ENCODE measurements around the gene AIFM3. TPM values are rescaled to one million over a fixed set of nuclear protein-coding genes. Genes with fewer than 3 reads are reported as not detected.

The AIFM3 gene
- total and polyA plus RNA-seq, 2 of the 13 experiments (the other 11 are each of a cell fraction or from before 2014, with no cell fraction given), result 9.0 to 15.3 TPM

DNA sequence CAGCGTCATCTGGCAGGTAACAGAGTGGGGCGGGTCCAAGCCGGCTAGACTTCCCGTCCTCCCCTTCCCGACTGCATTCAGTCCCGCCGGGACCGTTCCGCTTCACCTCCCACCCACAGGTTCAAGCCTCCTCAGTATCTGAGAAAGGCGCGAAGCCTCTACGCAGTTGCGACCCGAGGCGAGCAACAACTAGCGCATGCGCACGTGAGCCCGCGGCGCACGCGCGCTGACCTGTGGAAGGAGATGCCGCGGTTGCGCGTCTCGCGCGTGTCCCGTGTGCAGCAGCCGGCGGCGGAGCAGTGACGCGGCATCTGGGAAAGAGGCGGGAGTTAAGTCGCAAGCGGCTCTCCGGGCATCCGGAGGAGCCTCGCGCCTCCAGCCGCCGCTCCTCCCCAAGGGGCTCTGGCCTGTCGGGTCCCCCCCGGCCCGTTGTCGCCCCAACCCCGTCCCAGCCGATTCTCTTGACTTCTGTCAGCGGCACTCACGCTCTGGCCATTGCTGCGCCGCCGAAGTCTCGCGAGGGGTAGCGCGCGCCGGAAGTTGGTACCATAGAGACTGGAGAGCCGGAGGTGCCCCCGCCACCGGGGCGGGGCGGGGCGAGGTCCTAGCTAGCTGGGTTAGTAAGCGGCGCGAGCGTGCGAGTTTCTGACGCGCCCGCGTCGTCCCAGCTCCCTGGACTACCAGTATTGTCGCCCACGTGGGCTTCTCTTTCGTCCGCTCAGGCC lies 34.7 kb downstream of the AIFM3 start, which contains the start of gene THAP7 (continued):
- TF ChIP-seq AHDC1 (CRISPR knock-in tag; IDR thresholded peaks at IDR 0.05; ENCODE audit: borderline replicate concordance), result 0 out of 2 replicates have a peak, but pooled peaks have one; percentile 40
- peak; percentile 64; the same call in 1 of the 2 replicates for TF ChIP-seq ZBTB10 (CRISPR knock-in tag; IDR thresholded peaks at IDR 0.05; ENCODE audit: borderline replicate concordance)
- no peak for TF ChIP-seq ZBTB1 (CRISPR knock-in tag; IDR thresholded peaks at IDR 0.05; ENCODE audit: borderline replicate concordance)
- no peak; the same call in 1 of the 2 replicates for TF ChIP-seq RAD21 (CRISPR knock-in tag; IDR thresholded peaks at IDR 0.05)
- TF ChIP-seq PRDM15 (CRISPR knock-in tag; IDR thresholded peaks at IDR 0.05), result 0 out of 2 replicates have a peak, but pooled peaks have one; percentile 7
- no peak for TF ChIP-seq ZNF263 (CRISPR knock-in tag; IDR thresholded peaks at IDR 0.05)
- TF ChIP-seq ZNF20 (CRISPR knock-in tag; IDR thresholded peaks at IDR 0.05), result peak; percentile 84
- TF ChIP-seq, protein P1, sequence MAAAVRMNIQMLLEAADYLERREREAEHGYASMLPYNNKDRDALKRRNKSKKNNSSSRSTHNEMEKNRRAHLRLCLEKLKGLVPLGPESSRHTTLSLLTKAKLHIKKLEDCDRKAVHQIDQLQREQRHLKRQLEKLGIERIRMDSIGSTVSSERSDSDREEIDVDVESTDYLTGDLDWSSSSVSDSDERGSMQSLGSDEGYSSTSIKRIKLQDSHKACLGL (CRISPR knock-in tag; IDR thresholded peaks at IDR 0.05), result peak; percentile 84
- 0 out of 2 replicates have a peak, but pooled peaks have one; percentile 33 for TF ChIP-seq ZNF121 (CRISPR knock-in tag; IDR thresholded peaks at IDR 0.05)
- TF ChIP-seq SCMH1 (CRISPR knock-in tag; IDR thresholded peaks at IDR 0.05; ENCODE audit: borderline replicate concordance), result no peak
- no peak for TF ChIP-seq FUBP1 (CRISPR knock-in tag; IDR thresholded peaks at IDR 0.05; ENCODE audit: borderline replicate concordance)
- no peak for TF ChIP-seq TRIM24 (CRISPR knock-in tag; IDR thresholded peaks at IDR 0.05)
- peak; percentile 88 for TF ChIP-seq ZNF205 (CRISPR knock-in tag; IDR thresholded peaks at IDR 0.05)
